Measurements from ENCODE around the gene SNX4.
"Not testable (repeated sequence)": the region's sequence is repeated elsewhere in the genome, so short reads cannot be mapped to it uniquely, and the experiment has no call there.

SNX4 gene

GRCh38 chr3:125461896-125462295 is 58.1 kb downstream of the SNX4 start:
- DNase-seq = no peak

DNA sequence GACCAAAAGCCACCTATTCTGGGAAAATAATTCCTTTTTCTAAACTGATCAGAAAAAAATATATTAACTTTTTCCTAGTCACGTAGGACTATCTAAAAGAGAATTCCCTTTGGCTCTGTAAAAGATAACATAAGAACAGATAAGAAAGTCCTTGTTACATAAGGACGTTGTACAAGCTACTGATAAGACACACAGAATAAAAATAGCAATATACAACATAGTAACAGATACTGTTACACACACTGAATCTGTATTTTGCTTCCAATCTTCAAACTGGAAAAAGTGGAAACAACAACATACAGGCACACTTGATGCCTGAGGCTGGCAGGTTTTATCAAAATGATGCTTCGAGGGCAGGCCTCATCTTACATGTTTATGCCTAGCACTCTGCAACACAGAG is 59.8 kb downstream of the SNX4 start:
- no peak for DNase-seq

- peak; percentile 6 for DNase-seq
Measured at GRCh38 chr3:125443923-125444322, 76.1 kb downstream of the SNX4 start.

- DNase-seq = no peak
Measured at GRCh38 chr3:125442506-125442905, 77.5 kb downstream of the SNX4 start.

DNA sequence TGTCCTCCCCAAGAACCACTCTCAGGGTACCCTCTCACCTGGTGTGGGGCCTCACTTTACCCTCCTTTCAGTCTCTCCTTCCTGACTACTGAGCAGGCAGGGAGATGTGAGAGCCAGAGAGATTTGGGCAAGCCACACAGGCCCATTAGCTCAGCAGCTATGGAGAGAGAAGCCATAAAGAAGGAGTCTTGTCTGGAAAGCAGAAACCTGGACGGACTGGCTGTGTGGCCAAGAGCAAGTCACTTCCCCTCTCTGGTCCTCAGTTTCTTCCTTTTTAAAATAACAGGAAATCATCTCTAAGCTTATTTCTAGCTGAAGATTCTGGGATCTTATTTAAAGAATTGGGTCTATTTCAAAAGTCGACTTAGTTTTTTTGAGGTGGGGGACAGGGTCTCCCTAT is 79.0 kb downstream of the SNX4 start:
- no peak for DNase-seq

- DNase-seq = no peak
Measured at GRCh38 chr3:125440559-125440955, 79.4 kb downstream of the SNX4 start.

GRCh38 chr3:125437631-125438435 is 82.2 kb downstream of the SNX4 start:
- DNase-seq = peak; percentile 12

DNA sequence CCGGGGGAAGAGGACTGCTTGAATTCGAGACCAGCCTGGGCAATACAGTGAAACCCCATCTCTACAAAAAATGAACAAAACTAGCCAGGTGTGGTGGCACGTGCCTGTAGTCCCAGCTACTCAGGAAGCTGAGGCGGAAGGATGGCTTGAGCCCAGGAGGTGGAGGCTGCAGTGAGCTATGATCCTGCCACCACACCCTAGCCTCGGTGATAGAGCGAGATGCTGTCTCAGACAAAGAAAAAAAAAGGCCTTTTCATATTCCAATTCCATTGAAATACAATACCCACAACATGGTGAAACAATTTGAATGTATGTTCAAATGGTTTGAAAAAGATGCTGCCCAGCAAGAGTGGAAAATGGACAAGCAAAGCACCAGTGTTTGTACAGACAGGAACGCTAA is 83.1 kb downstream of the SNX4 start:
- DNase-seq = no peak

- DNase-seq = no peak
Measured at GRCh38 chr3:125435231-125435630, 84.8 kb downstream of the SNX4 start.

DNA sequence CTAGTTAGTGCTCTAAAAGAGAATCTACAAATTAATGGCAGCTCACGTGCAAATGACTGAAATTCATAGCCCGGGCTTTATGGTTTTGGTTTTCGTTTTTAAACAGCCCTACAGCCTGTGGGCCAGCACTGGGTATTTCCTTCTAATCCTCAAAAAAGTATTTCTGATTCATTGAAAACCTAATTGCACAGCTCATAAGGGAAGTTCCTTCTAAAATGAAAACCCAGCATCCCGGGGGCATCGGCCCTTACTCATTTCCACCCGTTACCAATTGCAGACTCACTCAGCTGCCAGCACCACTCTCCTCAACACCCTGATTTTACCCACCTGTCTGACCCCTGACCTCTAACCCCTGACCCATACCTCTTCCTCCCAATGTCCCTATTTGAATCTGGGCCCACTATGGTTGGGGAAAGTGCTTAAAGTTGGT is 85.4 kb downstream of the SNX4 start:
- no peak for DNase-seq

DNA sequence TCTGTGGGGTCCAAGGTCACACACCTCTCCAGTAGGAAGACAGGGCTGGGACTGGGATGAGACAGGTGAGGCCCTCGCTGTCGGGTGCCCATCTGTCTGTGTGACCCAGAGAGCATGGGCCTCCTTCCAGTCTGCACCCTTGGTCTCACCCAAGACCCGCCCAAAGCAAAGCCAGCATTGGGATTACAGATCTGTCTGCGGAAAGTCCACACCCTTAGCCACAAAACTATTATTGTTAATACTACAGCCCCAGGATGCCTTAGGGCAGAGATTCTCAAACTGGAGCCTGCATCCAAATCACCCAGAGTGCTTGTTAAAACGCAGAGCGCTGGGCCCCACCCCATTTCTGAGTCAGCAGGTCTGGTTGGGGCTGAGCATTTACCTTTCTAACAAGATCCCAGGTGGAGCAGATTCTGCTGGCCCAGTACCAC is 86.4 kb downstream of the SNX4 start:
- no peak for DNase-seq

DNA sequence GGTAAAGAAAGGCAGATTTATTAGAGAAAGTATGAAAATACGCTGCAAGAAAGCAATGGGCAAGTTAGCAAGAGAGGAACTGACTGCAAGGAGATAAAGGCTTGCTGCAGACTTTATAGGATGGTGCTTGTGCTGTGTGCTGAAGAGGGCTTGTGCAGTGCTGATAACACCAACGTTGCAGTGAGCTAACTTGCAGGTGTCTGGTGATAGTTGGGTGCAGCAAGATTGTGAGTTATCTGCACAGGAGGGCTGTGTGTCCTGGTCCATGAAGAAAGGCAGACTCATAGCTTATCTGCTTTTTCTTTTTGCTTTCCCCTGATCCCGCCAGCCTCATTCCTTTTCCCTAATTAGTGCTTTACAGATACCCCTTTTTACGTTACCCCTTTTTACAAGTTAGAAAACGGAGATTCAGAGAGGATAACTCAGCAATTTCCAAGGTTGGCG is 86.9 kb downstream of the SNX4 start:
- DNase-seq = no peak

GRCh38 chr3:125431912-125432790 is 87.9 kb downstream of the SNX4 start:
- no peak for DNase-seq

GRCh38 chr3:125431391-125431790 is 88.6 kb downstream of the SNX4 start:
- no peak for DNase-seq

DNA sequence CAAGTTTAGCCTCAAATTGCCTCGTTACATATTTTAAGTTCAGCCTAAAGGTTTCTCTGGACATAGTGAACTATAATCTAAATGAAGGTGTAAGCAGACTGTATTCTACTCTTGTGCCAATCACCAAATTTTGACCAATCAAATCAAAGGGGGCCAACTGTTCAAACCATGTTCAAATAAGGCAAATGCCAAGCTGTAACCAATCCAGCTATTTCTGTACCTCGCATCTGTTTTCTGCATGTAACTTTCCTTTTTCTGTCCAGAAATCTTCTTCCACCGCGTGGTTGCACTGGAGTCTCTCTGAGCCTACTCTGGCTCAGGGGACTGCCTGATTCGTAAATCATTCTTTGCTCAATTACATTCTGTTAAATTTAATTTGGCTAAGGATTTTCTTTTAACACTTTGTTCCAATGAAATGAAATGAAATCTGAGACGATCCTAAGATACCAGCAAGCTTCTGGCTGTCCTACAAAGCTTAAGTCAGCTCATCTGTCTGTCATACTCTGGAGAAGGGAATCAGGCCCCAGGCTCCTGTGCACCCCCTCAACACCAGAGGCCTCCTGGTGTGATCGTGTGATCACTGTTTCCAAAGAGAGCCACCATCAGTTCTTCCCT is 91.7 kb downstream of the SNX4 start:
- DNase-seq = peak; percentile 92

GRCh38 chr3:125418306-125418705 is 101.7 kb downstream of the SNX4 start:
- no peak for DNase-seq

- DNase-seq = no peak
Measured at GRCh38 chr3:125416235-125416634, 103.8 kb downstream of the SNX4 start.

DNA sequence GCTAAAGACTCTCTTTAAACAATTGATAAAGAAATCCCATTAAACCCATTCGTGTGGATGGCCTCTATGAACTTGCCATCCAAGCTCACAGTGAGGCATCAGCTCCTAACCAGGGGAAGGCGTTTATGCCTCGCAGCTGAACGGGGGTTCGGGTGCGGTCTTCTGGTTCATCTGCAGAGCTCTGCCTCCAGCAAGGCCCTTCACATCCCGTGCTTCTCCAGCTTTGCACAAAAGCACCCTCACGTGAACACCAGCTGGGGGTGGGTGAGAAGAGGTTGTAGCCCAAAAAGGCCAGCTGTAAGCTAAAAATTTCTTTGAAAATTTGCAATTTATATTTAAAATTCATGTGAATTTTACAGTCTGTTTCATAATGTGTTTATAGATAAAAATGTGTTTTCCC is 105.3 kb downstream of the SNX4 start:
- no peak for DNase-seq

- DNase-seq = no peak
Measured at GRCh38 chr3:125410922-125411321, 109.1 kb downstream of the SNX4 start.

DNA sequence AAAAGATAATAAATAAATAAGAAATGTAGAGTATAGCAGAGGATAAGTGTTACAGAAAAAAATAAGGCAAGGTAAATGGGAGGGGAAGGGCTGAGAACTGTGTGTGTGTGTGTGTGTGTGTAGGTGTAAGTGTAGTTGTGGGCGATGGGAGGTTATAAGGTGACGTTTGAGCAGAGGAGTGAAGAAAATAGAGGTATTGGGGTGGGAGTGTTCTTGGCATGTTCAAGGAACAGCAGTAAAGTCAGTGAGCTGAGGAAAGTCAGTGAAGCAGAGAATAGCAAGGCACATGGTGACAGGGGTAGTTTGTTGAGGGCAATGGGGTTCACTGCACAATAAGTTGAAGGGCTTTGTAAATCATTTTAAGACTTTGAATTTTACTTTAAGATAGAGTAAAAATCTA is 113.9 kb downstream of the SNX4 start:
- no peak for DNase-seq

GRCh38 chr3:125405515-125405914 is 114.5 kb downstream of the SNX4 start:
- DNase-seq = not testable (repeated sequence)

GRCh38 chr3:125403789-125404188 is 116.2 kb downstream of the SNX4 start:
- no peak for DNase-seq

- DNase-seq = no peak
Measured at GRCh38 chr3:125402639-125403038, 117.4 kb downstream of the SNX4 start.

DNA sequence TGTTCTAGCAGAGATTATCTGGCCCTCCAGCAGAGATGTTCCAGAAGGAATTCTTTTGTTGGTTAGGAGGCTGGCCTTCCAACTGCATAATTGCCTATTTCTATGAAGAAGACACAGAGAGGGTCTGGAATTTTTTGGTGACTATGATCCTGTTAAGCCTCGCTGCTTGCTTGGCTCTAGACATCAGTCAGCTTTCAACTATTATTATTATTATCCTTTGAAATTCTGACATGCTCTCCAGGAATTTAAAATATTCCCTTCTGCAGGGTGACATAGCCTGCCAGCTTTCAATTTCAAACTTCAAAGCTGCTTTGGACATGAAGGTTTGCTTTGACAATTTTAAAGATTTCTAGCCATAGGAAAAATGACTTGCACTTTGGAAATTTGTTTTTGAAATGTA is 118.6 kb downstream of the SNX4 start:
- DNase-seq = no peak

All from NCI-H446 treated with DMSO at 0.1 percent for 48 hours (cell line).